GM23338 (cell line): ENCODE data around the gene NUDT21. TPM values are rescaled to one million over a fixed set of nuclear protein-coding genes. Genes with fewer than 3 reads are reported as not detected.

Experiments used
- ATAC-seq: fragments of 200-7000 bp; cut with Tn5 transposase; 3 replicates; pipeline ENCODE4 v1.9.1; 2020
- DNase-seq: peaks from one replicate; pipeline ENCODE4 v3.0.0-alpha.2; 2015; ENCODE audit warnings: low spot score
- H2AFZ ChIP-seq: fragments of 200-600 bp; sonication (generic); 2 replicates; pipeline ENCODE4 v1.8.0; 2016; ENCODE audit warnings: antibody characterized with exemption, mild to moderate bottlenecking, moderate library complexity
- H3F3A ChIP-seq: fragments of 200-600 bp; sonication (generic); replicated peaks from 2 replicates; pipeline ENCODE4 v1.8.0; 2017; ENCODE audit warnings: antibody characterized with exemption, mixed run types, low read depth
- H3K27ac ChIP-seq: fragments of 200-600 bp; sonication (generic); 2 replicates; pipeline ENCODE4 v1.6.1; 2016; ENCODE audit warnings: low read depth
- H3K27me3 ChIP-seq: fragments of 200-600 bp; sonication (generic); 2 replicates; pipeline ENCODE4 v1.8.0; 2016; ENCODE audit warnings: mild to moderate bottlenecking, mixed run types, moderate library complexity; ENCODE audit not compliant: insufficient read depth
- H3K36me3 ChIP-seq: fragments of 200-600 bp; sonication (generic); 2 replicates; pipeline ENCODE4 v1.8.0; 2016; ENCODE audit warnings: mild to moderate bottlenecking; ENCODE audit not compliant: insufficient read depth
- H3K4me1 ChIP-seq: fragments of 200-600 bp; sonication (generic); 2 replicates; pipeline ENCODE4 v1.8.0; 2016; ENCODE audit warnings: mild to moderate bottlenecking, moderate library complexity; ENCODE audit not compliant: insufficient read depth
- H3K4me2 ChIP-seq: fragments of 200-600 bp; sonication (generic); 2 replicates; pipeline ENCODE4 v1.7.1; 2017; ENCODE audit warnings: mixed run types
- H3K4me3 ChIP-seq: fragments of 200-600 bp; sonication (generic); 2 replicates; pipeline ENCODE4 v1.6.1; 2016; ENCODE audit warnings: mixed run types
- H3K79me2 ChIP-seq: fragments of 200-600 bp; sonication (generic); replicated peaks from 2 replicates; pipeline ENCODE4 v1.8.0; 2017; ENCODE audit warnings: mild to moderate bottlenecking; ENCODE audit not compliant: insufficient read depth
- H3K9me2 ChIP-seq: fragments of 200-600 bp; sonication (generic); 2 replicates; pipeline ENCODE4 v1.8.0; 2017; ENCODE audit not compliant: insufficient read depth
- H4K20me1 ChIP-seq: fragments of 200-600 bp; sonication (generic); replicated peaks from 2 replicates; pipeline ENCODE4 v1.8.0; 2017; ENCODE audit warnings: mild to moderate bottlenecking; ENCODE audit not compliant: insufficient read depth
- H3K27ac Mint-ChIP-seq: 2 replicates; pipeline ENCODE4 v1.8.0; 2020; ENCODE audit warnings: inconsistent platforms, mild to moderate bottlenecking, moderate library complexity, mixed read lengths
- H3K27me3 Mint-ChIP-seq: 3 replicates; pipeline ENCODE4 v1.8.0; 2022; ENCODE audit warnings: low read depth, mild to moderate bottlenecking, moderate library complexity, mixed read lengths, inconsistent platforms; ENCODE audit not compliant: insufficient read depth, poor library complexity
- H3K36me3 Mint-ChIP-seq: 3 replicates; pipeline ENCODE4 v1.8.0; 2021; ENCODE audit warnings: low read depth, mild to moderate bottlenecking, inconsistent platforms, moderate library complexity, mixed read lengths
- H3K4me1 Mint-ChIP-seq: 3 replicates; pipeline ENCODE4 v1.8.0; 2020; ENCODE audit warnings: mild to moderate bottlenecking, inconsistent platforms, mixed read lengths
- H3K4me3 Mint-ChIP-seq: 3 replicates; pipeline ENCODE4 v1.8.0; 2021; ENCODE audit warnings: moderate library complexity, mild to moderate bottlenecking, inconsistent platforms, mixed read lengths
- H3K9me3 Mint-ChIP-seq: 3 replicates; pipeline ENCODE4 v1.8.0; 2020; ENCODE audit warnings: moderate library complexity, mild to moderate bottlenecking, inconsistent platforms, mixed read lengths
- CREB1 ChIP-seq: fragments of 250-450 bp; sonication (Bioruptor Pico); IDR thresholded peaks from 2 replicates; pipeline ENCODE4 v1.5.0; 2020; ENCODE audit warnings: low read depth, mild to moderate bottlenecking, moderate library complexity
- ETS1 ChIP-seq: IDR thresholded peaks from 2 replicates; pipeline ENCODE4 v1.6.1; 2016; ENCODE audit warnings: antibody characterized with exemption
- JUNB ChIP-seq: IDR thresholded peaks from one replicate; pipeline ENCODE4 v1.6.1; 2016; ENCODE audit warnings: antibody characterized with exemption; ENCODE audit not compliant: unreplicated experiment
- NANOG ChIP-seq: IDR thresholded peaks from 2 replicates; pipeline ENCODE4 v1.6.1; 2016; ENCODE audit warnings: antibody characterized with exemption, borderline replicate concordance
- POLR2AphosphoS5 ChIP-seq: IDR thresholded peaks from 2 replicates; pipeline ENCODE4 v1.6.1; 2016; ENCODE audit warnings: antibody characterized with exemption, low read depth
- REST ChIP-seq: IDR thresholded peaks from one replicate; pipeline ENCODE4 v1.6.1; 2018; ENCODE audit warnings: antibody characterized with exemption; ENCODE audit not compliant: unreplicated experiment
- STAT1 ChIP-seq: IDR thresholded peaks from one replicate; pipeline ENCODE4 v1.6.1; 2016; ENCODE audit warnings: antibody characterized with exemption; ENCODE audit not compliant: unreplicated experiment
- ZNF114 ChIP-seq: fragments of 250-450 bp; sonication (Bioruptor Pico); IDR thresholded peaks from 2 replicates; pipeline ENCODE4 v1.5.0; 2020; ENCODE audit warnings: mild to moderate bottlenecking, moderate library complexity
- ZNF331 ChIP-seq: fragments of 250-450 bp; sonication (Bioruptor Pico); IDR thresholded peaks from 2 replicates; pipeline ENCODE4 v1.5.0; 2020; ENCODE audit warnings: low read depth, mild to moderate bottlenecking, moderate library complexity
- polyA plus RNA-seq: library from polyadenylated mRNA; unstranded; fragments of >200 nt; fragmentation: Nextera tagmentation; extraction: Ambion mirVana; gene quantifications from 2 replicates; pipeline ENCODE4 v1.2.1, GENCODE V29; 2016
- total RNA-seq: library from RNA; depleted of rRNA; stranded (reverse); fragments of >200 nt; shearing (Covaris generic); gene quantifications from 2 replicates; pipeline ENCODE4 v1.2.3, GENCODE V29; 2014
- TF ChIP-seq, protein P1 (sequence below), 2 experiments: fragments of 200-600 bp in 1 of 2; sonication (generic) in 1 of 2; conservative IDR thresholded peaks; 2 replicates each; pipeline versions ENCODE4 v1.5.1 to v1.6.1; 2016 to 2017; ENCODE audit warnings: antibody characterized with exemption in 2 of 2, low read depth in 2 of 2, mild to moderate bottlenecking in 2 of 2, moderate library complexity in 1 of 2
- TF ChIP-seq, protein P2 (sequence below): fragments of 250-450 bp; sonication (Bioruptor Pico); IDR thresholded peaks from 2 replicates; pipeline ENCODE4 v1.5.0; 2020; ENCODE audit warnings: mild to moderate bottlenecking, moderate library complexity

Gene NUDT21
- total and polyA plus RNA-seq, 2 experiments from 2014 or later, result 83.4 to 132 TPM

- no peak overlapping the region for H3K4me2 ChIP-seq
- H3K36me3 Mint-ChIP-seq, result peaks cover 21% of the 10 kb centered on the region
- H3K4me3 ChIP-seq, result no peak overlapping the region
- TF ChIP-seq ZNF114 (CRISPR knock-in tag) (no peak), POLR2AphosphoS5 (no peak), STAT1 (no peak), NANOG (no peak), REST (no peak), ZNF331 (CRISPR knock-in tag) (no peak), JUNB (no peak), CREB1 (CRISPR knock-in tag) (no peak), ETS1 (no peak)
- TF ChIP-seq, protein P1, sequence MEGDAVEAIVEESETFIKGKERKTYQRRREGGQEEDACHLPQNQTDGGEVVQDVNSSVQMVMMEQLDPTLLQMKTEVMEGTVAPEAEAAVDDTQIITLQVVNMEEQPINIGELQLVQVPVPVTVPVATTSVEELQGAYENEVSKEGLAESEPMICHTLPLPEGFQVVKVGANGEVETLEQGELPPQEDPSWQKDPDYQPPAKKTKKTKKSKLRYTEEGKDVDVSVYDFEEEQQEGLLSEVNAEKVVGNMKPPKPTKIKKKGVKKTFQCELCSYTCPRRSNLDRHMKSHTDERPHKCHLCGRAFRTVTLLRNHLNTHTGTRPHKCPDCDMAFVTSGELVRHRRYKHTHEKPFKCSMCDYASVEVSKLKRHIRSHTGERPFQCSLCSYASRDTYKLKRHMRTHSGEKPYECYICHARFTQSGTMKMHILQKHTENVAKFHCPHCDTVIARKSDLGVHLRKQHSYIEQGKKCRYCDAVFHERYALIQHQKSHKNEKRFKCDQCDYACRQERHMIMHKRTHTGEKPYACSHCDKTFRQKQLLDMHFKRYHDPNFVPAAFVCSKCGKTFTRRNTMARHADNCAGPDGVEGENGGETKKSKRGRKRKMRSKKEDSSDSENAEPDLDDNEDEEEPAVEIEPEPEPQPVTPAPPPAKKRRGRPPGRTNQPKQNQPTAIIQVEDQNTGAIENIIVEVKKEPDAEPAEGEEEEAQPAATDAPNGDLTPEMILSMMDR (conservative IDR thresholded peaks at IDR 0.05; ENCODE audit: low read depth in 2 of 2), result no peak
- TF ChIP-seq, protein P2, sequence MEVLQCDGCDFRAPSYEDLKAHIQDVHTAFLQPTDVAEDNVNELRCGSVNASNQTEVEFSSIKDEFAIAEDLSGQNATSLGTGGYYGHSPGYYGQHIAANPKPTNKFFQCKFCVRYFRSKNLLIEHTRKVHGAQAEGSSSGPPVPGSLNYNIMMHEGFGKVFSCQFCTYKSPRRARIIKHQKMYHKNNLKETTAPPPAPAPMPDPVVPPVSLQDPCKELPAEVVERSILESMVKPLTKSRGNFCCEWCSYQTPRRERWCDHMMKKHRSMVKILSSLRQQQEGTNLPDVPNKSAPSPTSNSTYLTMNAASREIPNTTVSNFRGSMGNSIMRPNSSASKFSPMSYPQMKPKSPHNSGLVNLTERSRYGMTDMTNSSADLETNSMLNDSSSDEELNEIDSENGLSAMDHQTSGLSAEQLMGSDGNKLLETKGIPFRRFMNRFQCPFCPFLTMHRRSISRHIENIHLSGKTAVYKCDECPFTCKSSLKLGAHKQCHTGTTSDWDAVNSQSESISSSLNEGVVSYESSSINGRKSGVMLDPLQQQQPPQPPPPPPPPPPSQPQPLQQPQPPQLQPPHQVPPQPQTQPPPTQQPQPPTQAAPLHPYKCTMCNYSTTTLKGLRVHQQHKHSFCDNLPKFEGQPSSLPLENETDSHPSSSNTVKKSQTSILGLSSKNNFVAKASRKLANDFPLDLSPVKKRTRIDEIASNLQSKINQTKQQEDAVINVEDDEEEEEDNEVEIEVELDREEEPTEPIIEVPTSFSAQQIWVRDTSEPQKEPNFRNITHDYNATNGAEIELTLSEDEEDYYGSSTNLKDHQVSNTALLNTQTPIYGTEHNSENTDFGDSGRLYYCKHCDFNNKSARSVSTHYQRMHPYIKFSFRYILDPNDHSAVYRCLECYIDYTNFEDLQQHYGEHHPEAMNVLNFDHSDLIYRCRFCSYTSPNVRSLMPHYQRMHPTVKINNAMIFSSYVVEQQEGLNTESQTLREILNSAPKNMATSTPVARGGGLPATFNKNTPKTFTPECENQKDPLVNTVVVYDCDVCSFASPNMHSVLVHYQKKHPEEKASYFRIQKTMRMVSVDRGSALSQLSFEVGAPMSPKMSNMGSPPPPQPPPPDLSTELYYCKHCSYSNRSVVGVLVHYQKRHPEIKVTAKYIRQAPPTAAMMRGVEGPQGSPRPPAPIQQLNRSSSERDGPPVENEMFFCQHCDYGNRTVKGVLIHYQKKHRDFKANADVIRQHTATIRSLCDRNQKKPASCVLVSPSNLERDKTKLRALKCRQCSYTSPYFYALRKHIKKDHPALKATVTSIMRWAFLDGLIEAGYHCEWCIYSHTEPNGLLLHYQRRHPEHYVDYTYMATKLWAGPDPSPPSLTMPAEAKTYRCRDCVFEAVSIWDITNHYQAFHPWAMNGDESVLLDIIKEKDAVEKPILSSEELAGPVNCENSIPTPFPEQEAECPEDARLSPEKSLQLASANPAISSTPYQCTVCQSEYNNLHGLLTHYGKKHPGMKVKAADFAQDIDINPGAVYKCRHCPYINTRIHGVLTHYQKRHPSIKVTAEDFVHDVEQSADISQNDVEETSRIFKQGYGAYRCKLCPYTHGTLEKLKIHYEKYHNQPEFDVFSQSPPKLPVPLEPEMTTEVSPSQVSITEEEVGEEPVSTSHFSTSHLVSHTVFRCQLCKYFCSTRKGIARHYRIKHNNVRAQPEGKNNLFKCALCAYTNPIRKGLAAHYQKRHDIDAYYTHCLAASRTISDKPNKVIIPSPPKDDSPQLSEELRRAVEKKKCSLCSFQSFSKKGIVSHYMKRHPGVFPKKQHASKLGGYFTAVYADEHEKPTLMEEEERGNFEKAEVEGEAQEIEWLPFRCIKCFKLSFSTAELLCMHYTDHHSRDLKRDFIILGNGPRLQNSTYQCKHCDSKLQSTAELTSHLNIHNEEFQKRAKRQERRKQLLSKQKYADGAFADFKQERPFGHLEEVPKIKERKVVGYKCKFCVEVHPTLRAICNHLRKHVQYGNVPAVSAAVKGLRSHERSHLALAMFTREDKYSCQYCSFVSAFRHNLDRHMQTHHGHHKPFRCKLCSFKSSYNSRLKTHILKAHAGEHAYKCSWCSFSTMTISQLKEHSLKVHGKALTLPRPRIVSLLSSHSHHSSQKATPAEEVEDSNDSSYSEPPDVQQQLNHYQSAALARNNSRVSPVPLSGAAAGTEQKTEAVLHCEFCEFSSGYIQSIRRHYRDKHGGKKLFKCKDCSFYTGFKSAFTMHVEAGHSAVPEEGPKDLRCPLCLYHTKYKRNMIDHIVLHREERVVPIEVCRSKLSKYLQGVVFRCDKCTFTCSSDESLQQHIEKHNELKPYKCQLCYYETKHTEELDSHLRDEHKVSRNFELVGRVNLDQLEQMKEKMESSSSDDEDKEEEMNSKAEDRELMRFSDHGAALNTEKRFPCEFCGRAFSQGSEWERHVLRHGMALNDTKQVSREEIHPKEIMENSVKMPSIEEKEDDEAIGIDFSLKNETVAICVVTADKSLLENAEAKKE (CRISPR knock-in tag), result no peak
- H3K9me2 ChIP-seq, result no peaks in the 10 kb centered on the region
- H3F3A ChIP-seq, result no peaks in the 10 kb centered on the region
- H3K79me2 ChIP-seq, result no peaks in the 10 kb centered on the region
- H3K27me3 Mint-ChIP-seq, result peaks cover 2% of the 10 kb centered on the region
- no peaks in the 10 kb centered on the region; the same call in 1 of the 3 replicates for H3K4me1 Mint-ChIP-seq
- ATAC-seq, result no peak
- H3K4me3 Mint-ChIP-seq, result no peak overlapping the region
- peaks cover 7% of the 10 kb centered on the region; the same call in 1 of the 2 replicates for H3K36me3 ChIP-seq
- H3K4me1 ChIP-seq, result no peaks in the 10 kb centered on the region
- H3K27me3 ChIP-seq, result no peaks in the 10 kb centered on the region
- no peak overlapping the region for H3K27ac ChIP-seq
- no peak overlapping the region for H2AFZ ChIP-seq
- H3K27ac Mint-ChIP-seq, result no peak overlapping the region
- no peaks in the 10 kb centered on the region for H3K9me3 Mint-ChIP-seq
- no peak for DNase-seq
- no peaks in the 10 kb centered on the region for H4K20me1 ChIP-seq
These were observed 45.0 kb downstream of the NUDT21 start for GRCh38 chr16:56405977-56406672.
